GM18517 (cell line): Measurements from ENCODE around the gene ZNF750.

ENCODE experiments used
- ATAC-seq: cut with Tn5 transposase; IDR thresholded peaks from one replicate; pipeline ENCODE4 v1.9.1; 2021; ENCODE audit warnings: mild to moderate bottlenecking, moderate library complexity; ENCODE audit not compliant: unreplicated experiment

Gene ZNF750

DNA sequence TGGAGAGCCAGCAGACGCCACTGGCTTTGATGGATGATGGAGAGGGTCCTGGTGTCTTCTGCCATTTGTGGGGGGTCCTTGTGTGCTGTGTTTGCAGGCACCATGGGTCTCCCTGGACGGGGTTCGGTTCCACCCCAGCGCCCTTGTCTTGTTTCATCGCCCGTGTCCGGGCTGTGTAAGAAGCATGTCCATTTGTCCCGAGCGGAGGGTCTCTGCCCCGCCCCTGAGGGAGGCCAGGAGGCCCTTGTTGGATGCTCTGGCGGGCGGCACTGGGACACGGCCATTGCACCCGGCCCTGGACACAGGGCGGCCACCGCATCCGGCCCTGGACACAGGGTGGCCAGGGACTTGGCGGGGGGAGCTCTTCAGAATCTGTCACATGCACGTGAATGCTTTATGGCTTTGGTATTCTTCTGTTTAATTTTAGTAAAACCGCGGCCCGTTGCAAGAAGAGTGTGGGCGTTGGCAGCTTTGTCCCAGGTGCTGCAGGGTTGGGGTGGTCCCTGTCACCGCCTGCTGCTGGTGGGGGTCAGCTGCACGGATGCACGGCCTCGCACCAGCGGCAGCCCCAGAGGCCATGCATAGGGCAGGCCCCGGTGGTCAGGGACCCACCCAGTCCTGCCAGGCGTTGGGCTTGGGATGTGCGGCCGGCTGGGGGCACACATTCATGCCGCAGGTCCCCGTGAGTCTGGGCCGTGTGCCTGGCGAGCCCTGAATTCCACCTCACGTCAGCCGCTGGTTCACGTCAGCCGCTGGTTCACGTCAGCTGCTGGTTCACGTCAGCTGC, 21.0 kb upstream of the ZNF750 start:
- ATAC-seq: no peak

GRCh38 chr17:82859431-82860403, 19.9 kb upstream of the ZNF750 start:
- ATAC-seq: no peak

GRCh38 chr17:82858376-82859126, 18.7 kb upstream of the ZNF750 start:
- no peak for ATAC-seq

DNA sequence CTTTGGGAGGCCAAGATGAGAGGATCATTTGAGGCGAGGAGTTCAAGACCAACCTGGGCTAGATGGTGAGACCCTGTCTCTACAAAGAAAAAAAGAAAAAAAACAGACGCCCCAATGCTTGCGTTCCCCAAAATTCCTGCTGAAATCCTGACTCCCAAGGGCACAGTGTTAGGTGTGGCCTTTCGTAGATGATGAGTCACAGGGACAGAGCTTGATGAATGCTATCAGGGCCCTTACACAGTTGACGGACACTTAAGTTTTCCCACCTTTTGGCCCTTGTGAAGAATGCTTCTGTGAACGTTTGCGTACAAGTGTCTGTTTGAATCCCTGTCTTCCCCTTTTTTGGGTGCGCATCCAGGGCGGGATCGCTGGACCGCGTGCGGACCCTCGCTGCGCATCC, 16.5 kb upstream of the ZNF750 start:
- no peak for ATAC-seq

DNA sequence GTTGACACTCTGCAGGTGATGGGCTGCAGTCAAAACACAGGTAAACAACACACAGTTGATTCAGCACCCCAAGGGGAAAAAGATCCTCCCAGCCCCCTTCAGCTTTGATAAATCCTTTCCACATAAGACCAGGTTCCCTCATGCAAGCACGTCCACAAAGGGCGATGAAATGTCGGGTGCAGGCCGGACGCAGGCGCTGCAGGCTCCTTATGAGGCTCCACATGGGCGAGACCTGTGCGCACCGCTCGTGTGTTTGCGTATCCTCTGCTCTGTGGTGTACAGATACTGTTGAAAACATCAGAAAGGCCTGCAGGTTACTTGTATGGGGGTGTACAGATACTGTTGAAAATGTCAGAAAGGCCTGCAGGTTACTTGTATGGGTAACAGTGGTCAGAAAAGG, 14.4 kb upstream of the ZNF750 start:
- ATAC-seq: no peak

DNA sequence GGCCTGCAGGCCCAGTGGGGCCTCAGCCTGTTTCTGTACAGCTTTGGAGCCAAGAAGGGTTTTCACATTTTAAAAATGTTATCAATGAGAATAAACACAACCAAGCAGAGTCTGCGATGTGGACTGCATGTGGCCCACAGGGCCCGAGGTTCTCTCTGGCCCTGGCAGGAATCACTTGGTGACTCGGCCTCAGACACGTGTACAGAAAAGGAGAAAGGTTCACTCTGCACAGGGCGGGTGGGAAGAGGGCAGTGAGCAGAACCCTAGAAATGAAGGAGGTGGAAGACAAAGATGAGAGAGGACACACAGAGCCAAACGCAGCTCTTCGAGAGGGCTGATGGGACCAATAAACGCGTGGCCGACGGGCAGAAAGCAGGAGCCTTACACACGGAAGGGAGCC, 11.6 kb upstream of the ZNF750 start:
- no peak for ATAC-seq

- no peak for ATAC-seq
Measured at GRCh38 chr17:82849076-82849945, 9.5 kb upstream of the ZNF750 start.

DNA sequence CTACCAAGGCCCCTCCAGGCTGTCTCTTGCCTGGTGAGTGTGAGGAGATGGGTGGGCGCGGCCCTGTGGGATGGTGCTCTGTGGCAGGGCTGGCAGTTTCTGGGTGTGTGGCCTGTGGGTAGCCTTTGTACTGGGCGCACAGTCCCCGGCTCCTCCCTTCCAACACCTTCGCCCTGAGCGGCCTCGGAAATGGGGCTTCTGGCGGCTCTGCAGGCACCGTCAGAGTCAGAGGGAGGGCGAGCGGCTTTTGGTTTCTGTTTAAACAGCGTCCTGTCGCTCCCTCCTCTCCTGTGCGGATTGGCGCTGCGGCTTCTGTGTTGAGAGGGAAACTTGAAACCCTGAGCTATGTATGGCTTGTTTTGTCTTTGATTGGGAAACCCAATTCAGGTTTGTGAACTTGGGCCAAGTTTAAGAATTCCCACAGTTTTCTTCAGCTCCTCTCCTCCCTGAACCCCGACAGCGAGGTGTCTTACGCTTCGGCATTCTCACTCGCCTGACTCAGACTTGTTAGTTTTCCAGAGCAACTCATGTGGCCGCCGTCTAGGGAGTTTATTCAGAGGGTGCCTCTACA, 8.3 kb upstream of the ZNF750 start:
- no peak for ATAC-seq

GRCh38 chr17:82846061-82846691, 6.4 kb upstream of the ZNF750 start:
- ATAC-seq: no peak

DNA sequence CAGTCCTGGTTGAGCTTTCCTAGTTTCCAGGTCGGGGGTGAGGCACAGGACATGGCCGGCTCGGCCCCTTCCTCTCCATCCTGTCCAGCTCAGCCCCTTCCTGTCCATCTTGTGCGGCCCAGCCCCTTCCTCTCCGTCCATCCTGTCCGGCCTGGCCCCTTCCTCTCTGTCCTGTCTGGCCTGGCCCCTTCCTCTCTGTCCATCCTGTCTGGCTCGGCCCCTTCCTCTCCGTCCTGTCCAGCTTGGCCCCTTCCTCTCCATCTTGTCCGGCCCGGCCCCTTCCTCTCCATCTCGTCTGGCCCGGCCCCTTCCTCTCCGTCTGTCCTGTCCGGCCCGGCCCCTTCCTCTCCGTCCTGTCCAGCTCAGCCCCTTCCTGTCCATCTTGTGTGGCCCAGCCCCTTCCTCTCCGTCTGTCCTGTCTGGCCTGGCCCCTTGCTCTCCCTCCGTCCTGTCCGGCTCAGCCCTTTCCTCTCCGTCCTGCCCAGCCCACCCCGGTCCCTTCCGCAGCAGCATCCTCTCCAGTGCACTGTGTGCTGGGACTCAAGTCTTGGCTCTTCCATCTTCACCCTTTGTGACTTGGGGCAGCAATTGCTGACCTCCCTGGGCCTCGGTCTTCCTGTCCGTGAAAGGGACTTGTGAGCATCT, 5.5 kb upstream of the ZNF750 start:
- no peak for ATAC-seq

- no peak for ATAC-seq
Measured at GRCh38 chr17:82844796-82845162, 5.0 kb upstream of the ZNF750 start.

- ATAC-seq: no peak
Measured at GRCh38 chr17:82843904-82844680, 4.3 kb upstream of the ZNF750 start.

DNA sequence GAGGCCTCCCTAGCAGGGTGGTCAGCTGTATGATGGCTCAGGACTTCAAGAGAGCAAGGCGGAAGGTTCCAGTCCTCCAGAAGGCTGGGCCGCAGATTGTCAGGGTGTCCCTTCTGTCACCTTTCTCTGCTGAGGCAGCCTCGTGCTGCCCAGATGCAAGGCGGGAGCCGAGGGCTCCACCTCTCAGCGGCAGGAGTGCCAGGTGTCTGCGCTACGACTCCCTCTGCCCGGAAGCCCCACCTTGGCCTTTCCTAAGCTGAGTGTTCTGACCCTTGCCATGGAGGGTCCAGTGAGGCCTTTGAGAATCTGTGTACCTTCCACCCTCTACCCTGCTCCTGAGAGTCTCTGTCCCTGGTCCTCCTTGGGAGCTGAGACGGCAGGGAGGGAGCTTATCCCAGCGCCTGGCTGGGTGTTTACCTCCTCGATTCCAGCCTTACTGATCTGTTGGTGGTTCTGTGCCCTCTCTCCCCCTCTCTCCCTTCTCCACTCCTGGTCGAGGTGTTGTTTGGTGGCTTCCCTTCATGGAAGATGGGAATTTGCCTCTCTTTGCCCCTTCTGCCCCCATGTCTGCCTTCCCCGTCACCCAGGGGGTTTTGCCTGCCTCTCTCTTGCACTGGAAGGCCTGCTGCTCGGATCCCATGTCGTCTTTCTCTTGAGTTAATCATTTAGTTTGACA, 2.2 kb upstream of the ZNF750 start:
- no peak for ATAC-seq

GRCh38 chr17:82840431-82840831, 609 bp upstream of the ZNF750 start:
- no peak for ATAC-seq

DNA sequence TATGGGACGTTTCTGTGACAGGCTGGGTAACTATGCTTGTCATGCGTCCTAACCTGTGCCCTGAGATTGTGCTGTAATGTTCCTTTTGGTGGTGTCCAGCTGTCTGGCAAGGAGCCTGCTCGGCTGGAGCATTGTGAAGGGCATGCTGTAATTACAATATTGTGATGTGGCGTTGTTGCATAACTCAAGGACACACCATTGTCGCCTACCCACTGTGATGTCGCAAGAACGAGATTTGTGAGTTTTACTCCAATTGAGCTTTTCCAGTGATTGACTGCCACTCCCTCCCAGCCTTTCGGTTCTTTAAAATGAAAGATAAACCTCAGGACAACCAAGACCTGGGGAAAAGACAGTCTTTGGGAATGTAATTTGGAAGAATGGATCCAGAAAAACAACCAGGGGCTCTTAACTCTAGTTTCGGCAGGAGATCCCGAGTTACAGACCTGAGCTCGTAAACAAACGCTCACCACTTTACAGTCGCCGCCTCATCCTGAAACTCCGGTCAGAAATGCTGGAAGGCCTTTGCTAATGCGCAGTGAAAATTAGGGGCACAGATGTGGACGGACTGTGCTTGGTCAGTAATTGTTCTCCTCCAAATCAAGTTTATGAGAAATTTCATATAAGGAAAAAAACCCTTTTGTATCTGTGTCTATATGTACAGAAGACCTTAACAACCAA, 1.3 kb downstream of the ZNF750 start:
- no peak for ATAC-seq

GRCh38 chr17:82837586-82838320, 2.1 kb downstream of the ZNF750 start:
- ATAC-seq: no peak
